Cardiac septum (tissue), 1 donor: ENCODE measurements around the gene FAM193A. TPM values are rescaled to one million over a fixed set of nuclear protein-coding genes. Genes with fewer than 3 reads are reported as not detected.
"Not testable (repeated sequence)": the region's sequence is repeated elsewhere in the genome, so short reads cannot be mapped to it uniquely, and the experiment has no call there.

ENCODE experiments used
- DNase-seq: peaks from one replicate; pipeline ENCODE4 v3.0.0-alpha.2; 2020; ENCODE audit warnings: low spot score
- intact Hi-C: fragments of 100-400 bp; cut with DNase I; formaldehyde crosslinking; loops from one replicate; pipeline ENCODE4 v1.14.0; 2022
- total RNA-seq: library from RNA; stranded (reverse); fragmentation: NEBNext Ultra II Directional; extraction: Animal tissue kit (Norgen Biotek cat#: 25700); gene quantifications from one replicate; pipeline ENCODE4 v1.2.1, GENCODE V29; 2021
- donor health status: DM: no; HTN: no; CAD: no.

Gene FAM193A
- total RNA-seq, 1 donor from 2014 or later = 19.5 TPM

DNA sequence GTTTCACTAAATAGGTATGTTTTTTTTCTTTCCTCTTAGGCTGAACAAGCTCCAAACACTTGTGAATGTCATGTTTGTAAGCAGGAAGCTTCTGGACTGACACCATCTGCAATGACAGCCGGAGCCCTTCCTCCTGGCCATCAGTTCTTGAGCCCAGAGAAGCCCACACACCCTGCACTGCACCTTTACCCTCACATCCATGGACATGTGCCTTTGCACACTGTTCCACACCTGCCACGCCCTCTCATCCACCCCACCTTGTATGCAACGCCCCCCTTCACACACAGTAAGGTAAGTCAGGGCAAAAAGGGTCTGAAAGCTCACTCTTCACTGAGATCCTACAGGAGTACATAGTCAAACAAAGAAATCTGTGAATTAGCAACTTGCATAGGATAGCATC lies 135.6 kb downstream of the FAM193A start:
- DNase-seq = no peak
- intact Hi-C loops = no loop called here

DNA sequence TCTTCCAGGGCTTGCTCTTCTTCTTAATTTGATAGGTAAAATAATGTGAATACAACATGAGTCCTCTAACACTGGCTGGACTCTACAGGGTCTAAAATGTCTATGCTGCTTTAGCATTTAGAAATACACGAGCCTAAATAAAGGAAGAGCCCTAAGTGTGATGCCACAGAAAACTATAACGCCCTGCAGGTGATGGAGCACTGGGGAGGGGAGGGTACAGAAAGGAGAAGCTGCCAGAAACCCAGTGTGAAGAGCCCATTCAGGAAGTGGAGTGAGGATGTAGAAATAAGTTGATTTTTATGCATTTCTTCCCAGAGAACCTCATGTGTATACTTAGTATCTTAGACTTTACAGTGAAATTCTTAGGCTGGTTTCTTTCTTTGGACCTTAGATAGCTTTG lies 136.3 kb downstream of the FAM193A start:
- no peak for DNase-seq
- intact Hi-C loops = no loop called here

DNA sequence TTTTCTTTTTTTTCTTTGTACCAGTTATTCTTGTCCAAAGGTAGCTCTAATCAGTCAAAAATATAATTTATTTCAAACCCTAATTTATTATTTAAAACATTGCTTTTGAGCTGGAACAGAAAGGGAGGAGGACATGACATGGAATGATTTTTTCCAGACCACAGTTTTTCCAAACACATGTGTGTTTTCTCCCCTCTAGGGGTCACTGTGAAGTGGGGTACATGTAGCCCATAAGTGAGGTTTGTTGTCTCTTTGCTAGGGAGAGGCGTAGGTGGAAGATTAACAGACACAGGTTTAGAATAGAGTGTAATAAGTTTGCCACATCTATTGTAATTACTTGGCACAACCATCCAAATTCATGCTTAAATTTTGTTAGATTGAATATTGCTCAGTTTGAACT lies 136.7 kb downstream of the FAM193A start:
- DNase-seq = no peak
- intact Hi-C loops = no loop called here

DNA sequence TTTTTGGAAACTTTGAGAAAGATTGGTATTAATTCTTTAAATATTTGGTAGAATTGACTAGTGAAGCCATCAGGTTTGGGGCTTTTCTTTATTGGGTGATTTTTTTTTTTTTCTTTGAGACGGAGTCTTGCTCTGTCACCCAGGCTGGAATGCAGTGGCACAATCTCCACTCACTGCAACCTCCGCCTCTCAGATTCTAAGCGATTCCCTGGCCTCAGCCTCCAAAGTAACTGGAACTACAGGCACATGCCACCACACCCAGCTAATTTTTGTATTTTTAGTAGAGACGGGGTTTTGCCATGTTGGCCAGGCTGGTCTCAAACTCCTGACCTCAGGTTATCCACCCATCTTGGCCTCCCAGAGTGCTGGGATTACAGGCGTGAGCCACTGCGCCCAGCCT lies 143.3 kb downstream of the FAM193A start:
- intact Hi-C loops, DNase-seq: not testable (repeated sequence)

DNA sequence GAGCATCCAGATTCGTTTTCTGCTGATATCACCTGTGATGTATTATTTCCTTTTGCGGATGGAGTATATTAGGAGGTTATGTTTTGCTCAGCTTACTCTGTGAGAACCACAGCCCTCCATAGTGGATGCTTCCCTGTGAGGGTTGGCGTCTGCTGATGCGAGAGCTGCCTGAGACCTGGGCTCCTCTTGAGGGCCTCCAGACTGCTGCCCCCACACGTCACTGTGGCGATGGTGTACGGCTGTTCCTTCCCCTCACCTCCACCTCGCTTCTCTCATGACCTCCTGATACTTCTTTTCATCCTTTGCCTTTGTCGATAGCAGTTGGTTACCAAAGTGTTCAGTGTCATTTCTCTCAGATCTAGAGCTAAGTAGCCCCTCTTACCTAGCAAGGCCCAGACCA lies 148.0 kb downstream of the FAM193A start:
- DNase-seq = no peak
- intact Hi-C loops = no loop called here

DNA sequence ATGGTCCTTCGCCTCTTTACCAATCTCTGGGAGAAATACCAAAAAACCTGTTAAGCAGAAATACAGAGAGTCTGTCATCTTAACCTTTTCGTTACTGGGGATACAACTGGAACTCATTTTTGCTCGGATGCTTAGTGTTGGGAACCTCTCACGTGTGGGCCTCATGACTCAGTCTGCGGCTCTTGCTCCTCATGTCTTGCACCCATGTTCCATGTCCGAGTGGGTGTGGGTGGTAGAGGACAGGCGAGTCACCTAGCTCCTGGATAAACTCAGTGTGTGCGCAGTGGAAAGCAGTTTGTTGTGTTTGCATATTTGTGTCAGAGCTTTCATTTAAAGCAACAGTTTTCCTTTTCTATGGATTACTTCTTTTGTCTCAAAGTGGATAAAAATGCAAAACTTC lies 149.1 kb downstream of the FAM193A start:
- intact Hi-C loops = no loop called here

DNA sequence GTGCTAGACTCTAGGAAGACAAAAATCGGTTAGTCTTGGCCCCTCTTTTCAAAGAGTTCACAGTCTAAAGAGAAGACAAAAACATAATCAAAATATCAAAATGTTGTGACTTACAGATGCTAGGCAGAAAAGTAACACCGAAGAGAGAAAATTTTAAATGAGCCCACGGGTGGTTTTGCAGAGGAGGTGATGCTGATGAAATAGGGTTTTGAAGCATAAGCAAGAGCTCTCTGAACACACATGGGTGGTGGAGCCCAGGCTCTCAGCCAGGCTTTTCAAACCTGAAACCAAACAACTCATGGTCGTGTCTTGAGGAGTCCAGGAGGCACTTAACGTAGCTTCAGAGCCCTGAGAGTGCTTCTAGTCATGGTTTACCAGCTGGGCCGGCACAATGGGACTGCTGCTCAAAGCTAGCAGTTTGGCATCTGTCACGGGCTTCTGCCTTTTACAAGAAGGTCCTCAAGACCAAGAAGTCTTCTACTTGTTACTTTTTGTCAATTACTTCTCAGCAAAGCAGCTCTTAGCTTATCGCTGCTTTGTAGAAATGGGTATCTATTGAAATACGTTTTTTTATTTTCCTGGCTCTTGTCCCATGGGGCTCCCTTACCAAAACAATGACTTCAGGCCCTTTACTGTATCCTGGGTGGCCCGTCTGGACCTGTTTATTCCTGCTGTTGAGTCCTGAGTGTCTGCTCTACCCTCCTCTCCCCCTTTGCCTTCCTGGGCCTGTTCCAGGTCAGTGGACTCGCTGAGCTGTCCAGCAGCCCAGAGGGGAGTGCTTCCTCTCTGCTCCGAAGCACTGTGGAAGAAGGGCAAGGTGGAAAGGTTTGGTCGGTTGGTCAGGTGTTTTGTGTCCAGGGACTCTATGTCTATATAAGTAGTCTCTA lies 150.2 kb downstream of the FAM193A start:
- intact Hi-C loops = no loop called here
- no peak for DNase-seq

More for the DNA sequence above, 149.1 kb downstream of the FAM193A start:
- no peak for DNase-seq

DNA sequence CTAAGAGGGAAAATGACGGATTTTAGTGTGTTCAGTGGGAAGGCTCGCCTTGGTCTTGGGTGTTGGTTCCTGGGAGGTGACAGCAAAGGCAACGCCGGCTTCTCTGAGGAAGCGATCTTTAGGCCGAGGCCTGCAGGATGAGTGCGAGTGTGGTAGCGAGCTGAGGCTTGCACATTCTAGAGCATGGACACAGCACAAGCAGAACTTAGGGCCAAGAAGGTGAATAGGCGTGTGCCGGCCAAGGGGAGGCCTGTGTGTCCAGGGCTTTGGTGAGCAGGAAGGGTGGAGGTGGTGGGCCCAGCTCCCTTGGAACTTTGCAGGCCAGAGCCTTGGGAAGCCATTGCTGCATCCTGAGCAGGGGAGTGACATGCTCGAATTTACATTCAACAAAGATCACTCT lies 151.8 kb downstream of the FAM193A start:
- no peak for DNase-seq
- intact Hi-C loops = no loop called here

DNA sequence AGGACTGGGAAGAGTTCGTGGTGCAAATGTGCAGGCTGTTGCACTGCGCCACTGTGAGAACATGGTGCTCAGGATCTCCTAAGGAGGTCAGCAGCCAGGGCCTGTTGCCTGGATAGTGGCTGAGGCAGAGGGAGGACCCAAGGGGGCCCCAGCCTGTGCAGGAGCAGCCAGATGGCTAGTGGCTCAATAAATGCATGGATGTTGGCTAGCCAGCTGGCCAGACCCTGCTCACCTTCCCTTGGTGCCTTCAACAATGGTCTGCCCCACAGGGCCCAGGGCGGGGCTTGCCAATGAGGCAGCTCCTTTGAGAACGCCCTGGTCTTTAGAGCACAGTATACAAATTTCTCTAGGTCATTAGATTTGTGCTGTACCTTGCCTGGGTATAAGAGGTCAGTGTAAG lies 152.2 kb downstream of the FAM193A start:
- intact Hi-C loops = no loop called here
- DNase-seq = no peak

DNA sequence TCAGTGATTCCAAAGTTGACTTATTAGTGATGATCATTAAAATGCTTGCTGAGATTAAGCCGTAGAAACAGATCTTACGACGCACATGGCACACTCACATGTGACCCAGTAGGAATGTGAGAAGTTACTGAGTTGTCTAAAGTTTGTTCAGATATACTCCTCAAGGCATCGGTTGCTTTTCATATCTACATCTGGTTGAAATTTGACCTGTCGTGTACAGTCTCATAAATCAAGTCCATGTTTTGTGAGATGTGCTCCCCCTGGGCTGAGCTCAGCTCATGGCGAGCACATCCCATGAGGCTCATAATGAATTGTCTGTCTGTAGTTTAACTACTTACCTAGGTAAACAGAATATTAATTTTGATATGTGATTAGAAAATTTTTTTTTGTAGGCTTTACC lies 152.7 kb downstream of the FAM193A start:
- DNase-seq = no peak
- intact Hi-C loops = no loop called here

DNA sequence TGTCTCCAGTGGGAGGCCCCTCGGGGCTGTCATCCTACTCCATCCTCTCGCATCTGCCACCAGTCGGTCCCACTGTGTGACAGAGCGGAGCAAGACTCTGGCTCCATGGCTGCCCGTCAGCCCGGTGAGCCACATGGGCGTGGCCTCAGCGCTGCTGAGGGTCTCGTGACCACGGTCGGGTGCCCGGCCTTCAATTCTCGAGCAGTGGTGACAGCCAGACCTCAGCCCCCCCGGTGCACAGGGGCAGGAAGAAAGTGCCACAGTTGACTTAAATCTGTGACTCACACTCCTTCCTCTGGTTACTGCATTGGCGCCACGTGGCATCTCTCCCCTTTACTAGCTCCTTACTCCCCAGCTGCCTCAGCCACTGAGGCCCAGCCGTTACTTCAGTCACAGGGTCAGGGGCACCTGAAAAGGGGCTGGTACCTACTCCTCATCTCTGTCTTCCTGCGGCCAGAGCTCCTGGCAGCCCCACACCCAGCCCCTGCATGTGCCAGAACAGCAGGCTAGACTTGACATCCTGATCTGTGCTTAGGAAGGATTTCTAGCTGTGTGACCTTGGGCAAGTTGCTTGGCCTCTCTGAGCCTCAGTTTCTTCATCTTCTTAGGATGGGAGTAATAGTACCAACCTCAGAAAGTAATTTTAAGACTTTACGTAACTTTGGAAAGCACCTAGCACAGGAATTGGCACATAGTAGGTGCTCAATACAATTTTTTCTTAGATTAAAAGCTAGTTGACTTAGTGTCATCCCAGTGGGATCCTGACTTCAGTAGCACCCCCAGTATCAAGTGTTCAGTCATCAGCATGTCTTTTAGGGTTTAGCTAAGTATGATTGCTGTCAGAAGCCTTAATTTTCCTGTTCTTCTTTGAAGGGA lies 153.6 kb downstream of the FAM193A start:
- no peak for DNase-seq

DNA sequence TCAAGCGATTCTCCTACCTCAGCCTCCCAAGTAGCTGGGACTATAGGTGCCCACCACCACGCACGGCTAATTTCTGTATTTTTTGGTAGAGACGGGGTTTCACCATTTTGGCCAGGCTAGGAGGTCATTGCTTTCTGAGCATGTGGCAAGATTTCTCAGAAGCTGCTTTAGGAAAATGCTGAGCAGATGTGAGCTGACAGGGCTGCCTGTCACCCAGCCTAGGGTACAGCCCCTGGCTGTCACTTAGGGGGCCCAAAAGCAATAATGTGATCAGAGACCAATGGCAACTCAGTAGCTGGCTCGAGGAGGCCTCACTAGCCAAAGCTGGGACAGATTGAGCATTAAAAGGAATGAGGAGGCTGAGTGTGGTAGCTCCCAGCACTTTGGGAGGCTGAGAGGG lies 154.9 kb downstream of the FAM193A start:
- no peak for DNase-seq
- intact Hi-C loops = no loop called here

More for the DNA sequence above, 153.6 kb downstream of the FAM193A start:
- intact Hi-C loops = no loop called here

DNA sequence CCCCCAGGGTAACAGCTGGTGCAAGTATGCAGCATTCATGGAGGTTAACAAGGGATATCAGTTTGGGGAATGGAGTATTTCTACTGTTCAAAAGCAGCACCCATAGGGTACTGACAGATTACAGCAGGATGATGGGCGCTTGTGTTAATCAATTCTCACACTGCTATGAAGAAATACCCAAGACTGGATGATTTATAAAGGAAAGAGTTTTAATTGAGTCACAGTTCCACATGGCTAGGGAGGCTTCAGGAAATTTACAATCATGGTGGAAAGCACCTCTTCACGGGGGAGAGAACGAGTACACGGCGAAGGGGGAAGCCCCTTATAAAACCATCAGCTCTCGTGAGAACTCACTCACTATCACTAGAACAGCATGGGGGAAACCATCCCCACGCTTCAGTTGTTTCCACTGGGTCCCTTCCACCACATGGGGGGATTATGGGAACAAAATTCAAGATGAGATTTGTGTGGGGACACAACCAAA lies 155.5 kb downstream of the FAM193A start:
- intact Hi-C loops = no loop called here
- DNase-seq = no peak

DNA sequence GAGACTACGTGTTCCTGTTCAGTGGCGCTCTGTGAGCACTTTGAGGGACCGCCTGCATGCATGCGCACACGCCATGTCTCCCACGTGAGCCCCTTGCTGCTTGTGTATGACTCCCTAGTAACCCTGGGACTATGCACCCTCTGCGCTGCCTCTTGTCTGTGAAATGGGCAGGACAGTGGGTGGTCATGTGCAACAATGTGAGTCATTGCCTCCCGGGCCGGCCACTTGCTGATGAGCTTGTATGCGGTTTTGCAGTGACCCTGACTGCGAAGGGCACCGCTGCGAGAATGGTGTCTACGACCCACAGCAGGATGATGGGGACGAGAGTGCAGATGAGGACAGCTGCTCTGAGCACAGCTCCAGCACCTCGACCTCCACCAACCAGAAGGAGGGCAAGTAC lies 158.2 kb downstream of the FAM193A start:
- intact Hi-C loops = no loop called here
- no peak for DNase-seq

DNA sequence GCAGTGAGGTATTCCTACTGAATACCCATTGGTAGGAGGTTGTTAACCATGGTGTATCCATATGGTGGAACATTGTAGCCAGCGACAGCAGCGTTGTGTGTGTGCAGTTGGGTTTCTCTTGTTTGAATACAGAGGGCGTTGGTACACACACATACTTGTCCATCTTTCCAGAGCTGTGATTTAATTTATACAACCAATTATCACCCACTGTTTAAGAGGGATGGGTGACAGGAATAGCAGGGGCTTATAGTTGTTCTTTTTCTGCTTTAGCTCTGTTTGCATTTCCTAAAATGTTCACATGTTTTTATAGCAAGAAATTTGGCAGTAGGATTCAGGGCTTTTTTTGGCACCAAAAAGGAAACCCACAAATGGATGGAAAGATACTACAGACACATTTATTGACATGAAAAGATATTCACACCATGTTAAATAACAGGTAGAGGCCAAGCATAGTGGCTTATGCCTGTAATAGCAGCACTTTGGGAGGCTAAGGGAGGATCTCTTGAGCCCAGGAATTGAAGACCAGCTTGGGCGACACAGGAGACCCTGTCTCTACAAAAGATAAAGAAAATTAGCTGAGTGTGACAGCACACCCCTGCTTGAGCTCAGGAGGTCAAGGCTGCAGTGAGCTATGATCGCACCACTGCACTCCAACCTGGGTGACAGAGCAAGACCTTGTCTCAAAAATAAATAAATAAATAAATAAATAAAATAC lies 159.1 kb downstream of the FAM193A start:
- DNase-seq = no peak
- intact Hi-C loops = no loop called here

DNA sequence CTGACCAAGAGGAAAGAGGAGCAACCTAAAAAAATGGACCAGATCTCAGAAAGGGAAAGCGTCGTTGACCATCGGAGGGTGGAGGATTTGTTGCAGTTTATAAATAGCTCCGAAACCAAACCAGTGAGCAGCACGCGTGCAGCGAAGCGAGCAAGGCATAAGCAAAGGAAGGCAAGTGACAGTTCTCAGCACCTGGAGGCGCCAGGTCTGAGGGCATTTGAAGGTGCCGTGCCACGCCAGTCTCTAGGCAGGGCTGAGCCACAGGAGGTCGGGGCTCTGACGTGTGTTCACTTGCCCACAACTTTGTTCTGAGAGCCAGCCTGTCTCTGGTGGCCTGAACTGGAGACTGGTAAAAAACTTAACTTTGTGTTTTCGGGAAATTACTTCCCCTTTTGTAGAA lies 160.0 kb downstream of the FAM193A start:
- DNase-seq = no peak
- intact Hi-C loops = no loop called here

DNA sequence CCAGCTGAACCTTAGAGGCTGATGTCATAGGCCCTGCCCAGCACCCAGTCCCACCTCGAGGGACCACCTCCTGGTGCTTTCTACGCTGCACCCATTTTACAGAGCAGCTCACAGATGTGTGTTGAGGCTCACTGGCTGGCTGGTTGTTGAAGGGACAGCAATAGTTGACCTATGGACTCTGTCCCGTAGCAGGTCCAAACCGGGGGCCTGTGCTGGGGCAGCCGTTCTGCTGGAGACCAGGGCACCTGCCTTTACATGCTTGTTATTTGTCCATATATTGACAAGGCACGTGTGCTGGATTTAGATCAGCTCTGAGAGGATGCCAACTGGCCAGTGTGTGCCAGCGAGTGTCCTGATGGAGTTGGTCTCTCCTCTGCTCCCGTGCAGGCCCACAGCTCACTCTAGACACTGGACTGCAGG lies 161.6 kb downstream of the FAM193A start:
- intact Hi-C loops = no loop called here
- DNase-seq = no peak

DNA sequence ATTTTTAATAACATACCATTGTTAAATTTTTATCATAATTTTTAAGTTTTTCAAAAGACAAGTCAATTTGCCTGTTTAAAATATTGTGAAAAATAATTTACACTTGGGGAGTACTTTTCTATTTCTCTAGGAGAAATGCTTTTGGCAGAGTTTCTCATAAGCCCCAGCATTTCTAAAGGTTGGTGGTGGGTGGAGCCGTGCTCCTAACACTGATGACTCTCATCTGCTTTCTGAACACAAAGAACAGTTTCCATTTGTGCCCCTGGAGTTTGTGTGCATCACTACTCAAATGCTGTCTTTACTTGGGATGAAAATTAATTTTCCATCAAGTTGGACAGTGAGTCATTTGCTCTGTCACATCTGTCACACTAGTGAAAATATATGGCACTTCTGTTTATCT lies 162.1 kb downstream of the FAM193A start:
- intact Hi-C loops = no loop called here
- no peak for DNase-seq

DNA sequence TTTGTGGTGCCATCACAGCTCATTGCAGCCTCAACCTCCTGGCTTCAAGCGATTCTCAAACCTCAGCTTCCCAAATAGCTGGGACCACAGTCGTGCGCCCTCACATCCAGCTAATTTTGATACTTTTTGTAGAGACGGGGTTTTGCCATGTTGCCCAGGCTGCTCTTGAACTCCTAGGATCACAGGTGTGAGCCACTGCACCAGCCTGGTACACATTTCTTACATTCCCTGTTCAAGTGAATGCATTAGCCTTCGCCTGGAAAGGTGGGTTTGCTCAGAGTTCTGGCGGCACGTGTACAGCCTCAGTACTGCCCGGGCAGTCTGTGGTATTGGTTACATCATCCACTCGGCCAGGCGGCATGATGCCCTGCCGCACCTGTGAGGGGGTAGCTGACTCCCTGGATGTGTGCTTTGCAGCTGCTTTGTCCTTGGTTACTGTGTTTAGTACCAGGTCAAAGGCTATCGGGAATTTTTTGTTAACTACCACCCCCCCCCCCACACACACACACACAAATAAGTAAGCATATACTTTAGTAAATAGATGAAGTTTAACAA lies 162.6 kb downstream of the FAM193A start:
- DNase-seq = no peak

DNA sequence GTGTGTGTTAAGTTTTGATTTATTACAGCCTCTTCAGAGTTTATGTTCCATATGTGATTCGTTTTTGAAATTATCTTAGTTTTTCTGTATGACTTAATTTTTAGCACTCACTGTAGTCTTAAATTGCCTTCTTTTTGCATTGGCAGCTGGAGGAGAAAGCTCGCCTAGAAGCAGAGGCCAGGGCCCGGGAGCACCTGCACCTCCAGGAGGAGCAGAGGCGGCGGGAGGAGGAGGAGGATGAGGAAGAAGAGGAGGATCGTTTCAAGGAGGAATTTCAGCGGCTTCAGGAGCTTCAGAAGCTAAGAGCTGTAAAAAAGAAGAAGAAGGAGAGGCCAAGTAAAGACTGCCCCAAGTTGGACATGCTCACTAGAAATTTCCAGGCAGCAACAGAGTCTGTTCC lies 163.1 kb downstream of the FAM193A start:
- intact Hi-C loops = no loop called here
- no peak for DNase-seq

More for the DNA sequence above, 162.6 kb downstream of the FAM193A start:
- intact Hi-C loops = no loop called here
